NCI-H2196 treated with DMSO at 0.1 percent for 48 hours (cell line): ENCODE results near the gene TMEM244.
"Not testable (repeated sequence)": the region's sequence is repeated elsewhere in the genome, so short reads cannot be mapped to it uniquely, and the experiment has no call there.

Experiments
- DNase-seq: peaks from one replicate; lab custom pipeline; 2025; ENCODE audit not compliant: unreplicated experiment; lab: John Stamatoyannopoulos, UW

Gene TMEM244

DNA sequence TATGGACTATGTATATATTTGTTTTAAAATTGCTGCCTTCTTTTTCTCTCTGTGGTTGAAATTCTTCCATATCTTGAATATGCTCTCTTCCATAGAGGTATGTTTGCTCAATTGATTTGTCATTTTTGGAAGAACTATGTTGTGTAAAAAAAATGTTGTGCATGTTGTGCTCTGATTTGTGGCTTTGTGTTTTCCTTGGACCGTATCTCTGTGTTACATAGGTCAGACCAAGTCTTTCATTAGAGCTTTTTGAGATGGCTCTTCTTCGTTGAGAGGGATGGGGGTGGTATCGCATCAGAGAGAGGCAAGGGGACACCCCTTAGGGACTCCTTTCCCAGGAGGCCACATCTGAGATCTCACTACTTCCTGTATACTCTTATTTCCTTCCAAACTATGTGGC, 43.8 kb downstream of the TMEM244 start:
- DNase-seq = no peak

DNA sequence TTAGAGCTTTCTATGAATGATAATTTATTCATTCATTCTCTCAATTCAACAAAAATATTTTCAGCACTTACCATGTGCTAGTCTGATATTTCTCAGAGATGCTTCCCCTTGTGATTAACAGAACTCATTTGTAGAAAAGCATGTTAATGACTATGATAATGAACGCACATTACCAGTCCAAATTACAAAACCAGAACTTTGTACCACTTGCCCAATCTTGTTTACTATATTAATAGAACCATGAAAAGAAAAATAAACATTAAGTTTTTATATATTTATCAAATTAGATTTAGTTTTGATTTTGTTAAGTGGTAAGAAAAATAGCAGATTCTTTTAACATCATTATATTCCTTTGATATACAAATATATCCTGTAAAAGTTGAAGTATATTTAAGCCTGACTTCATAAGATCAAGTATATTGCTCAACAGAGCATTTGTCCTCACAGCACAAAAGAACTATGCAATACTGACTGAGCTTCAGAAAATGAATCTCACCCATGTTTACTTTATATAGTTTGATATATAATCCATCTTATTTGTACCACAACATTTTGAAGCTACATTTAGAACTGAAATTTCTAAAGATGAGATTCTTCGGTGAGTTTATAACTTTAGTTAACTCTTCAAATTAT, 48.9 kb downstream of the TMEM244 start:
- no peak for DNase-seq

DNA sequence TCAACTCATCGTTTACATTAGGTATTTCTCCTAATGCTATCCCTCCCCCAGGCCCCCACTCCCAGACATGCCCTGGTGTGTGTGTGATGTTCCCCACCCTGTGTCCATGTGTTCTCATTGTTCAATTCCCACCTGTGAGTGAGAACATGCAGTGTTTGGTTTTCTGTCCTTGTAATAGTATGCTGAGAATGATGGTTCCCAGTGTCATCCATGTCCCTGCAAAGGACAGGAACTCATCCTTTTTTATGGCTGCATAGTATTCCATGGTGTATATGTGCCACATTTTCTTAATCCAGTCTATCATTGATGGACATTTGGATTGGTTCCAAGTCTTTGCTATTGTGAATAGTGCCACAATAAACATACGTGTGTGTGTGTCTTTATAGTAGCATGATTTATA, 54.0 kb downstream of the TMEM244 start:
- not testable (repeated sequence) for DNase-seq

DNA sequence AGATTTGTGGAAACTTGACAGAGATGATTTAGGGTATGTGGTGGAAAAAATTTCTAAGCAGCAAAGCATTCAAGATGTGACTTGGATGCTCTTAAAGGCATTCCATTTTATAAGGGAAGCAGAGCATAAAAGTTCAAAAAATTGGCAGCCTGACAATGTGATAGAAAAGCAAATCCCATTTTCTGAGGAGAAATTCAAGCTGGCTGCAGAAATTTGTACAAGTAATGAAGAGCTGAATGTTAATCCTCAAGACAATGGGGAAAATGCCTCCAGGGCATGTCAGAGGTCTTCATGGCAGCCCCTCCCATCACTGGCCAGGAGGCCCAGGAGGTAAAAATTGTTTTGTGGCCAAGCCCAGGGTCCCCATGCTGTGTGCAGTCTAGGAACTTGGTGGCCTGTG, 58.2 kb downstream of the TMEM244 start:
- not testable (repeated sequence) for DNase-seq

DNA sequence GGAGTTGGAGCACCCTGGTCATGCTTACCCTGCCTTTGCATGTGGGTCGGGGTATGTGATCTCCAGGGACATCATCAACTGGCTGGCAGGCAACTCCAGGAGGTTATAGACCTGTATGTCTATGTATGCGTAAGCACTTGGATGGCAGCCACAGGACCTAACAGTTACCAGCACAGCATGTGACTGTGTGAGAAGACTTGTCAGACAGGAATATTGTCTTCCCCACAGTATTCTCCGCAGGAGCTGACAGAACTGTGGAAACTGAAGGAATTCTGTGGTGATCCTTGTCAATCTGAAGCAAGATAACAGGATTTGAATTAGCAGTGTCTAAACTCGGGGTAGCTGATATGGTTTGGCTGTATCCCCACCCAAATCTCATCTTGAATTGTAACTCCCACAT, 59.2 kb downstream of the TMEM244 start:
- DNase-seq = no peak

DNA sequence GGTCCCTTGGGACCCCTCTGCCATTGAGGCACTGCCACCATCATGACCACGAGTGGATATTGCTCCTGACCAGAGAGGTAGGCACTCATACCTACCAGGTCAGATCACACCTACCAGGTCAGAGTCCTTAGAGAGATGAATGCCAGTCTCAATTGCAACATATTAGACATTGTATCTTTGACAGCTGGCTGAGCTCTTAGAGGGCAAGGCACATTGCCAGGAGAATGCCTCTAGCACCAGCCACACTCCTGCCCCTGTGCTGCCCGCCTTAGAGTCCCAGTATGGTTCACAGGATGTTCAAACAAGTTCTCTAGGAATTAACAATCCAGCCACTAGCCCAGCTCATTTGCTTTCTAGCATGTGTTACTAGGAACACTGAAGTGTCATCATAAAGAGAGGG, 65.9 kb downstream of the TMEM244 start:
- DNase-seq = no peak

DNA sequence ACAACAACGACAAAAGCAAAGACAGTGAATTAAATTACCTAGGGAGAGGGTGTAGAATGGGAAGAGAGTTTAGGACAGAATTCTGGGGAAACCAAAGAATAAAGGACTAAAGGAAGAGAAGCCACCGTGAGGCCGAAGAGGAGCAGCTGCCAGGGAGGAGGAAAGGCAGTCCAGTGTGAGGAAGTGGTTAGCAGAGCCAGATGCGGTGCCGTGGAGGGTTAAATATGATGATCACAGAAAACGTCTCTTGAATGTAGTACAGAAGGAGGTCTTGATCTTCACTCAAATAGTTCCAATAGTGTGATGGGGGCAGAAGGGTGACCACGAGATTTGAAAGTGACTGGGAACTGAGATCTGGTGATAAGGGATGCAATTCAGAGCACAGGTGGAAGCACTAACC, 67.7 kb downstream of the TMEM244 start:
- no peak for DNase-seq

DNA sequence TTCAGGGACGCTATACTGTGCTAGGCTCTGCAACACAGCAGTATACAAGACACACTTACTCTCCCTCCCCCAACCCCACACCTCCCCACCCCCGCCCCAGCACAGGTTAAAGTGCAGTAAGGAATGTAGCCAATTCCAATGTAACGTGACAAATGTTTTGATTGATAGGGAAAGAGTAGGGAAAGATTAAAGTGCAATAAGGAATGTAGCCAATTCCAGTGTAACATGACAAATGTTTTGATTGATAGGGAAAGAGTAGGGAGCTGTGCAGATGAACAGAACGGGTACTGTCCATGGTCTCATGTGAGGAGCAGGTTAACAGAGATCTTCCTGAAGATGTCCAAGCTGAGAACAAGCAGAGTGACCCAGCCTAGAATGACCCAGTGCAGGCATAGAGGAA, 69.1 kb downstream of the TMEM244 start:
- DNase-seq = no peak

DNA sequence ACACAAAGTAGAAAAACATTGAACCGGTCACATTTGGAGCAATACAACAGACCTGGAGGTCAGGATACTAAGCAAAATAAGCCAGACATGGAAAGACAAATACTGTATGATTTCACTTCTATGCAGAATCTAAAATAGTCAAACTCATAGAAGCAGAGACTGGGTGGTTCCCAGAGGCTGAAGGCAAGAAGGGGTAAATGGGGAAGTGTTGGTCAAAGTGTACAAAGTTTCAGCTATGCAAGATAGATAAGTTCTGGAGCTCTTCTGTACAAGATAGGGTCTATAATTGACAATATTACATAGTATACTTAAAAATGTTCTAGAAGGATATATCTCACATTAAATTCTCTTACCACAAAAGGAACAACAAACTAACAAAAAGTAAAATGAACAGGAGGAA, 70.3 kb downstream of the TMEM244 start:
- DNase-seq = no peak

DNA sequence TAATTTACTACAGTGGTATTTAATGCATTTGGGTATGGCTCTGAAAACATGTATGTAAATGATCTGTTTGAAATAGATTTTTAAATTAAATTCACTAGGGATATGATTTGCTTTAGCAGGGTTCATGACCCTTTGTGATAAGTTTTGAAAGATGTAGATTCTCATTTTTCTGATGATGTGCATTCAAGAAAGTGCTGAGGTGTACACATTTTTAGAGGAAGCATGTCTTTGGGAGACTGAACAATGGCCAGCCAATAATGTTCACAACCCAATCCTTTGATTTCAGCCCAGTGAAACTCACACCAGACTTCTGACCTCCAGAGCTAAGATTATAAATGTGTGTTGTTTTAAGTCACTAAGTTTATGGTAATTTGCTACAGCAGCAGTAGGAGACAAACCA, 71.1 kb downstream of the TMEM244 start:
- DNase-seq = no peak

DNA sequence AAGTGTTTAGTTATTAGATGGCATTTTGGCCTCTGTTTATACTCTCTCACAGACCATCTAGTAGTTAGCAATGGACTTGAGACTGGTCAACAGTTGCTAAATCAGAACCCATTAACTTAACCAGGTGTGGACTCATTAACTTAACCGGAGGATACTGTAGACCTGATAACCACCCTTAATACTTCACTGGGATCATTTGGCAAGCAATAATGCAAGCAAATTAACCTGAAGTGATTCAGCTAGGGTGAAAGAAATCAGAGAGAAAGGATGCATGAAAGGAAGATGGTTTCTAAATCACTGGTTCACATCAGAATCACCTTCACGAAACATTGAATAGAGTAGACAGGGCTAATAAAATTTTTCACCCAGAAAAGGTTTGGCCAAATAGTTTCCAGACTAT, 73.3 kb downstream of the TMEM244 start:
- no peak for DNase-seq

DNA sequence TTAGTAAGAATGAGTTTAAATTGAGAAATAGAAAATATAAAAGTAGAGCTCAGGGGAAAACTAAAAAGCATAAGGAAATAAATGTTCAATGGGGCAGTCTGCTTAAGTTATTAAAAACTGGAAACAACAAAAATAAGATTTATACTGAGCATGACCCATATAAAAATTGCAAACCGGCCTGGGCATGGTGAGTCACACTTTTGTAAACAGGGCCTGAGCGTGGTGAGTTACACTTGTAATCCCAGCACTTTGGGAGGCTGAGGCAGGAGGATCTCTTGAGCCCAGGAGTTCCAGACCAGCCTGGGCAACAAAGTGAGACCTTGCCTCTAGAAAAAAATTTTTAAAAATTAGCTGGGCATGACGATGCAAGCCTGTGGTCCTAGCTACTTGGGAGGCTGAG, 74.6 kb downstream of the TMEM244 start:
- no peak for DNase-seq

DNA sequence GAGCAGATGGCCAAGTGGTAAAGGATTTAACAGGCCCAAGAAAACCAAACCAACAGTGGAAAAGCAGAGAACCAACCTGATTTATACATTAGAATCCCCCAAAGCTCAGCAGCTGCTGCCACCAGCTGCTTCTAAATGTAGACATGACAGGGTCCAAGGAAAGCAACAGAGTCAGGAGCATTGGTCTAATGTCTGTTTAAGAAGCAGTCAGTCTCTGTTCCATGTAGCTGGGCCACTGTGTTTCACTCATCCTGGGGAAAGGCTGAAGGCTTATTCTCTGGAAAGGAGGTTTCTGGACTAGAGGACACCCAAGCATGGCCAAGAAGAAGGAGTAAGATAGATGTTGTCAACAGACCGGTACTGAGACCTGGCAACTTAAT, 75.4 kb downstream of the TMEM244 start:
- no peak for DNase-seq

DNA sequence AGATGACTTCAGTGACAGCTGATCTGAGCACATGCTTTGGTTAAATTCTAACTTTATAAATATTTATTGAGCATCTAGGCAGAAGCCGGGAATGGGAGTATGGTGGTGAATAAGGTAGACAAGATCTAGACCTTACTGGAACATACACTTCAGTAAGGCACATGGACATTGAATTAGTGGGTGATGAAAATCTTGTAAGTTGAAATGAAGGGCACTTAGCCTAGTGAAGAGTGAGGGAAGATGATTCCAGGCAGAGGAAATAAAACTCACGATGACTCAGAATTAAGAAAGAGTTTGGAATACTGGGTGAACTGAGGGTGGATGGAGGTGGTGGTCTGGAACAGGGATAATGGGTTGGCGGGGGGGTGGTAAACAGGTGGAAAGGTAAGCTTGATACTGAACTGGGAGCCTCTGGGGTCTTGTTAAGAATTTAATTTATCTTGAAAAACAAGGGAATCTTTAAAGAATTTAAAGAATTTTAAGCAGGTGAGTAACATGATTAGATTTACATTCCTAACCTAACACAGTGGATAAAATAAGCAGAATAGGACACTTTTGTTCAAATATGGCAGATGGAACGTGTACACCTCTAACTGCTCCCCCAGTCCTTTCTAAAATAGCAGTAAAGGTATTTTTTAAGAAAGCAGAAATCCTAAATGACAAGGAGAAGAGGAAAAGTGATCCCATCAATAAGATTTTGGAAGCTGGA, 75.9 kb downstream of the TMEM244 start:
- DNase-seq = no peak
